Measurements from ENCODE around the gene SUMO2. TPM values are rescaled to one million over a fixed set of nuclear protein-coding genes. Genes with fewer than 3 reads are reported as not detected.

Gene SUMO2
- total and polyA plus RNA-seq, 2 of the 8 experiments (the other 6 are each of a cell fraction or from before 2014, with no cell fraction given), result 184 to 779 TPM

- no peak overlapping the region for H2AK5ac ChIP-seq (ENCODE audit: low read depth, low read length)
- no peak overlapping the region for H2BK12ac ChIP-seq (ENCODE audit: low read depth, low read length)
- H4K5ac ChIP-seq (ENCODE audit: insufficient read length, low read depth, low read length), result no peak overlapping the region
- H3K9ac ChIP-seq (replicated peaks in 1 of 4; ENCODE audit: extremely low read depth in 1 of 4, low read depth in 3 of 4, low read length in 3 of 4), result no peak overlapping the region
- no peaks in the 10 kb centered on the region for H3K79me1 ChIP-seq (ENCODE audit: low read depth, low read length)
- H2BK120ac ChIP-seq (replicated peaks; ENCODE audit: low read depth, low read length), result no peak overlapping the region
- no peak overlapping the region for H3K18ac ChIP-seq (ENCODE audit: extremely low read depth, low read length)
- no peaks in the 10 kb centered on the region for H3K4me1 ChIP-seq (replicated peaks in 1 of 4; ENCODE audit: control insufficient read depth in 3 of 4, insufficient read depth in 4 of 4, low read length in 3 of 4)
- ChIA-PET POLR2A (ENCODE audit: partially characterized antibody) (interaction anchor here (0.6 to 2.4 kb wide), 11 partner anchors 9 to 121 kb away, joined by 3 to 17 read pairs (median 5); partner anchors contain the start of genes GGA3, JPT1 and NUP85), CTCF (ENCODE audit: partially characterized antibody) (interaction anchor here (1.1 to 6.9 kb wide), 7 partner anchors 9 to 264 kb away, joined by 3 to 84 read pairs (median 3); partner anchors contain the start of gene MIF4GD)
- DNase-seq (ENCODE audit: low read depth in 1 of 2, low spot score in 2 of 2) (no peak), FAIRE-seq (no peak)
- no peak overlapping the region for H2BK5ac ChIP-seq (ENCODE audit: low read depth, low read length)
- no peak overlapping the region for H3K4ac ChIP-seq (replicated peaks; ENCODE audit: insufficient read length, low read depth, low read length)
- no peak overlapping the region for H2BK15ac ChIP-seq (ENCODE audit: low read length)
- H3K56ac ChIP-seq (replicated peaks; ENCODE audit: insufficient read length, low read depth, low read length), result no peak overlapping the region
- no peaks in the 10 kb centered on the region for H3K27me3 ChIP-seq (replicated peaks in 1 of 4; ENCODE audit: control insufficient read depth in 3 of 4, extremely low read depth in 1 of 4, insufficient read depth in 3 of 4, low read length in 3 of 4)
- no peak overlapping the region for H2AFZ ChIP-seq (ENCODE audit: low read length)
- H3K36me3 ChIP-seq (ENCODE audit: control insufficient read depth in 2 of 4, insufficient read depth in 4 of 4, low read length in 3 of 4), result peaks cover 16 to 75% (median 61%) of the 10 kb centered on the region in 4 experiments
- no peaks in the 10 kb centered on the region for H3K79me2 ChIP-seq (ENCODE audit: control insufficient read depth in 1 of 2, insufficient read depth in 2 of 2, low read length in 2 of 2)
- 87% methylated on average over 4 of the region's 4 CpGs; no CpG with 5 or more reads in 1 of the 2 experiments for WGBS, 2 experiments (ENCODE audit: extremely low coverage in 1 of 2, insufficient coverage in 1 of 2, insufficient read length in 1 of 2, insufficient replicate concordance in 2 of 2, low coverage in 1 of 2, low lambda C conversion rate in 2 of 2, missing lambda C conversion rate in 1 of 2)
- H3K27ac ChIP-seq (ENCODE audit: low read depth, low read length), result no peak overlapping the region; the same call in 1 of the 2 replicates
- H2BK20ac ChIP-seq (ENCODE audit: low read length), result no peak overlapping the region
- H3K23me2 ChIP-seq (ENCODE audit: low read depth, low read length), result no peaks in the 10 kb centered on the region
- no peak overlapping the region for H4K8ac ChIP-seq (ENCODE audit: extremely low read depth, insufficient read depth, low read length)
- no peak overlapping the region for H3K4me3 ChIP-seq (ENCODE audit: extremely low read depth in 1 of 4, insufficient read depth in 2 of 4, low read depth in 3 of 4, low read length in 4 of 4)
- no peak overlapping the region for H4K91ac ChIP-seq (replicated peaks; ENCODE audit: insufficient read length, low read length)
- no peaks in the 10 kb centered on the region for H3K9me3 ChIP-seq (ENCODE audit: insufficient read depth in 2 of 2, low read depth in 1 of 2, low read length in 1 of 2)
- no peak overlapping the region for H3K4me2 ChIP-seq (ENCODE audit: insufficient read depth in 1 of 2, low read depth in 2 of 2, low read length in 2 of 2)
- peaks cover 0 to 12% of the 10 kb centered on the region in 2 experiments for H4K20me1 ChIP-seq (replicated peaks in 1 of 2; ENCODE audit: control insufficient read depth in 1 of 2, insufficient read depth in 2 of 2, low read length in 2 of 2)
- H3K23ac ChIP-seq (ENCODE audit: insufficient read length), result no peak overlapping the region
- no peak overlapping the region for H3K14ac ChIP-seq (ENCODE audit: insufficient read length)
- TF ChIP-seq USF2 (IDR thresholded peaks at IDR 0.05; ENCODE audit: low read length) (no peak), SP2 (IDR thresholded peaks at IDR 0.05; ENCODE audit: low read length) (no peak), RNF2 (IDR thresholded peaks at IDR 0.05; ENCODE audit: borderline replicate concordance, low read depth, low read length, missing control alignments, poor library complexity, severe bottlenecking) (no peak), ZNF274 (IDR thresholded peaks at IDR 0.05; ENCODE audit: borderline replicate concordance, extremely low read depth, low read length) (no peak), BACH1 (IDR thresholded peaks at IDR 0.05; ENCODE audit: low read length) (no peak), CTCF (IDR thresholded peaks at IDR 0.05; ENCODE audit: control extremely low read depth in 1 of 3, insufficient read depth in 1 of 3, low read depth in 1 of 3, low read length in 3 of 3) (no peak), SUZ12 (IDR thresholded peaks at IDR 0.05; ENCODE audit: low read length) (no peak), KDM1A (IDR thresholded peaks at IDR 0.05; ENCODE audit: borderline replicate concordance, low read length) (no peak), TAF1 (IDR thresholded peaks at IDR 0.05; ENCODE audit: low read depth, low read length) (no peak)
Measured at GRCh38 chr17:75228847-75229246, 46.1 kb upstream of the SUMO2 start.

Data from H1 (cell line).